ENCODE measurements around the gene OR6B3.

The OR6B3 gene

DNA sequence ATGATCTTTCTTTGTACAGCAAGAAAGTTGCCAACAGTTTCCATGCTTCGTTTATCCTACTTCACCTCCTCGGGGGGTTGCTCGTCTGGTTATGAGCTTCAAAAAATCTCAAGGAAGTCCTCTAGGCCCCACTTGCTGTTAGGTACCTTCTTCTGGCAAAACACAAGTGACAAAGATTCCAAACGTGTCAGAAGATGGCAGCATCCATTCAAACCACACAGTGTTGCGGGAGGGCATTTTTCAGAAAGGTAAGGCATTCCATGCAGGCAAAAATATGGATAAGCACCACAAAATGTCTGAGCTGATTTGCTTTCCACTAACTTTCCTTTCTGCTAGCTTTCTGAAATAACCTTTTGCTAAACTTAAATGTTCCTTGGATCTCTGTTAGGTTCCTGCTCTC, 13.2 kb upstream of the OR6B3 start:
- DNase-seq: no peak
- no peak overlapping the region for H3K27ac ChIP-seq
- in situ Hi-C loops (cut with HindIII; ENCODE audit: low pct_ligation_motif_present, low sequenced_read_pairs): no loop called here
- no peaks in the 10 kb centered on the region for H3K36me3 ChIP-seq (replicated peaks)
- H3K27me3 ChIP-seq (replicated peaks): no peaks in the 10 kb centered on the region
- H3K4me3 ChIP-seq (ENCODE audit: low read depth, low read length): no peak overlapping the region
- no peak for TF ChIP-seq CTCF (IDR thresholded peaks at IDR 0.05; ENCODE audit: low read depth, low read length, missing control alignments)

DNA sequence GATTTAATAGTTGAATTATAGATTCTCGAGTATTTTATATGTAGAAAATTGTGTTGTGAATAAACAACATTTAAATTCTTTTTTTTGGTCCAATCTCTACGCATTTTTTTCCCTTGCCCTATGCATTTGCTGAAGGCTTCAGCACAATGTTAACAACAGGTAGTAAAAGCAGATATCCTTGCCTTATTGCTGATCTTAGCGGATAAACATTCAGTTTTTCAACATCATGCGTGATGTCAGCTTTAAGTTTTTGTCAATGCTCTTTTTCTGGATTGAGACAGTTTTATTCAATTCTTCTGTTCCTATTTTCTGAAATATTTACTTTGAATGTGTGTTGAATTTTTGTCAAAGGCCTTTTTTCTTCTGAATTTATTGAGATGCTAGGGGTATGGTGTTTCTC, 11.6 kb upstream of the OR6B3 start:
- H3K36me3 ChIP-seq (replicated peaks): no peaks in the 10 kb centered on the region
- DNase-seq: no peak
- no peak overlapping the region for H3K27ac ChIP-seq
- in situ Hi-C loops (cut with HindIII; ENCODE audit: low pct_ligation_motif_present, low sequenced_read_pairs): no loop called here
- no peaks in the 10 kb centered on the region for H3K27me3 ChIP-seq (replicated peaks)
- no peak for TF ChIP-seq CTCF (IDR thresholded peaks at IDR 0.05; ENCODE audit: low read depth, low read length, missing control alignments)
- H3K4me3 ChIP-seq (ENCODE audit: low read depth, low read length): no peak overlapping the region

DNA sequence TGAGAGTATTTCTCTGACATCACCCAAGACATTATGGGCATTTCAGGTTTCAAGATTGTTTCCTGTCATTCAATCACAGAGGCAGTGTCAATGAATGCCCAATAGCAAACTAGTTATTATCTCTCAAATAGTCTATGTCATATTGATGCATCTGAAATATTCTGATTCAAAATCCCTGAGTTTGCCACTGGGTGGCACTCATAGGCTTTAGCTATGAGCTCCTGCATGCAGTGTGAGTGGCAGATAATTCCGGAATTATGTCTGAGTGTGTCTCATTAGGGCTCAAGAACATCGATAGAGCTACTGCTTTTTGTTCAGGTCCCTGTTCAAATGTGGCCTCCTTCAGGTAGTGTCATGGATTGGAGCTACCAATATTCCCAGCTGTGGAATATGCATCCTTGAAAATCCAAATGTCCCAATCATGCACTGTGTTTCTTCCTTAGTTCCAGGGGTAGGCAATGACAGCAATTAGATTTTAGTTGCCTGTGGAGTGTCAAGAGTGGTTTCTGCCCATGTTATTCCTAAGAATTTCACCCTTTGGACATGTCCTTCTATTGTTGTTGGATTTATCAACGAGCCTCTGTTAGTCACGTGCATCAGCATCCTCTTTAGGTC, 7.8 kb upstream of the OR6B3 start:
- TF ChIP-seq CTCF (IDR thresholded peaks at IDR 0.05; ENCODE audit: low read depth, low read length, missing control alignments): peak; percentile 70
- in situ Hi-C loops (cut with HindIII; ENCODE audit: low pct_ligation_motif_present, low sequenced_read_pairs): no loop called here
- no peak overlapping the region for H3K27ac ChIP-seq
- H3K36me3 ChIP-seq (replicated peaks): no peaks in the 10 kb centered on the region
- peak; percentile 65 for DNase-seq
- H3K27me3 ChIP-seq (replicated peaks): no peaks in the 10 kb centered on the region
- H3K4me3 ChIP-seq (ENCODE audit: low read depth, low read length): no peak overlapping the region

- no peak overlapping the region for H3K4me3 ChIP-seq (ENCODE audit: low read depth, low read length)
- no peaks in the 10 kb centered on the region for H3K36me3 ChIP-seq (replicated peaks)
- in situ Hi-C loops (cut with HindIII; ENCODE audit: low pct_ligation_motif_present, low sequenced_read_pairs): no loop called here
- H3K27ac ChIP-seq: no peak overlapping the region
- H3K27me3 ChIP-seq (replicated peaks): peaks cover 2% of the 10 kb centered on the region
- no peak for DNase-seq
- no peak for TF ChIP-seq CTCF (IDR thresholded peaks at IDR 0.05; ENCODE audit: low read depth, low read length, missing control alignments)
Measured at GRCh38 chr2:240056678-240057077, 3.4 kb upstream of the OR6B3 start.

- Histone ChIP-seq H3K36me3 (replicated peaks) (no peaks in the 10 kb centered on the region), H3K27ac (no peak overlapping the region), H3K27me3 (replicated peaks) (peaks cover 2% of the 10 kb centered on the region), H3K4me3 (ENCODE audit: low read depth, low read length) (no peak overlapping the region)
- no peak for DNase-seq
- in situ Hi-C loops (cut with HindIII; ENCODE audit: low pct_ligation_motif_present, low sequenced_read_pairs): no loop called here
- TF ChIP-seq CTCF (IDR thresholded peaks at IDR 0.05; ENCODE audit: low read depth, low read length, missing control alignments): no peak
Measured at GRCh38 chr2:240055177-240055917, 2.0 kb upstream of the OR6B3 start.

Measured in brain microvascular endothelial cell (primary cell).